NCI-H146 treated with DMSO at 0.1 percent for 48 hours (cell line): ENCODE results near the gene SELENOM.

ENCODE experiments used
- DNase-seq: peaks from one replicate; lab custom pipeline; 2025; ENCODE audit not compliant: unreplicated experiment; lab: John Stamatoyannopoulos, UW

SELENOM gene

GRCh38 chr22:31092161-31092560 is 15.2 kb downstream of the SELENOM start:
- no peak for DNase-seq

- no peak for DNase-seq
Observed at GRCh38 chr22:31091106-31091975, 16.0 kb downstream of the SELENOM start.

GRCh38 chr22:31090217-31091085 is 16.9 kb downstream of the SELENOM start:
- DNase-seq: no peak

GRCh38 chr22:31089160-31090100 is 17.9 kb downstream of the SELENOM start:
- DNase-seq: no peak

GRCh38 chr22:31088233-31088986 is 19.0 kb downstream of the SELENOM start:
- no peak for DNase-seq

- no peak for DNase-seq
Observed at GRCh38 chr22:31087744-31088215, 19.6 kb downstream of the SELENOM start.

- no peak for DNase-seq
Observed at GRCh38 chr22:31086703-31087330, 20.6 kb downstream of the SELENOM start.

GRCh38 chr22:31085928-31086327 is 21.4 kb downstream of the SELENOM start:
- no peak for DNase-seq

GRCh38 chr22:31085493-31085824 is 21.9 kb downstream of the SELENOM start:
- no peak for DNase-seq

- DNase-seq: no peak
Observed at GRCh38 chr22:31084811-31085492, 22.4 kb downstream of the SELENOM start.

GRCh38 chr22:31083923-31084810 is 23.2 kb downstream of the SELENOM start:
- no peak for DNase-seq

GRCh38 chr22:31083377-31083768 is 24.0 kb downstream of the SELENOM start:
- DNase-seq: peak; percentile 5

- DNase-seq: no peak
Observed at GRCh38 chr22:31082606-31083376, 24.6 kb downstream of the SELENOM start.

GRCh38 chr22:31081963-31082605 is 25.3 kb downstream of the SELENOM start:
- no peak for DNase-seq

- DNase-seq: peak; percentile 38
Observed at GRCh38 chr22:31080848-31081649, 26.3 kb downstream of the SELENOM start, which contains the start of gene SMTN. Gene SMTN, plus strand, starts transcription at chr22:31081318. Its CDS starts 1,941 bp downstream, at chr22:31083259.
